Ectodermal cell (in vitro differentiated cells): ENCODE data around the gene TRAK1. TPM values are rescaled to one million over a fixed set of nuclear protein-coding genes. Genes with fewer than 3 reads are reported as not detected.
"Not testable (repeated sequence)": the region's sequence is repeated elsewhere in the genome, so short reads cannot be mapped to it uniquely, and the experiment has no call there.

ENCODE experiments used
- H3K27ac ChIP-seq: 2 replicates; pipeline ENCODE4 v1.7.0; 2013; ENCODE audit warnings: mild to moderate bottlenecking, low read depth, low read length; ENCODE audit not compliant: insufficient read depth, poor library complexity, severe bottlenecking
- H3K27me3 ChIP-seq: 2 replicates; pipeline ENCODE4 v1.7.0; 2013; ENCODE audit warnings: mild to moderate bottlenecking, low read length; ENCODE audit not compliant: insufficient read depth, control insufficient read depth, poor library complexity, severe bottlenecking
- H3K36me3 ChIP-seq: one replicate; pipeline ENCODE4 v1.7.0; 2013; ENCODE audit warnings: low read length; ENCODE audit not compliant: control insufficient read depth, insufficient read depth
- H3K4me1 ChIP-seq: one replicate; pipeline ENCODE4 v1.7.0; 2013; ENCODE audit warnings: low read length; ENCODE audit not compliant: control insufficient read depth, insufficient read depth
- H3K4me3 ChIP-seq: 2 replicates; pipeline ENCODE4 v1.7.0; 2013; ENCODE audit warnings: low read depth, low read length, control low read depth; ENCODE audit not compliant: insufficient read depth
- H3K9me3 ChIP-seq: 2 replicates; pipeline ENCODE4 v1.7.0; 2013; ENCODE audit warnings: mild to moderate bottlenecking, low read length, moderate library complexity; ENCODE audit not compliant: control insufficient read depth
- WGBS, 2 experiments: methylation state at CpG; one replicate each; pipeline ENCODE4 v1.1.7; 2013; ENCODE audit warnings: missing lambda C conversion rate in 2 of 2; 5-methylcytosine and 5-hydroxymethylcytosine counted together
- polyA plus RNA-seq, 4 experiments: library from polyadenylated mRNA; stranded (reverse); fragments of 50-300 nt; gene quantifications; one replicate each; pipeline ENCODE4 v1.2.3, GENCODE V29; 2013

TRAK1 gene, protein sequence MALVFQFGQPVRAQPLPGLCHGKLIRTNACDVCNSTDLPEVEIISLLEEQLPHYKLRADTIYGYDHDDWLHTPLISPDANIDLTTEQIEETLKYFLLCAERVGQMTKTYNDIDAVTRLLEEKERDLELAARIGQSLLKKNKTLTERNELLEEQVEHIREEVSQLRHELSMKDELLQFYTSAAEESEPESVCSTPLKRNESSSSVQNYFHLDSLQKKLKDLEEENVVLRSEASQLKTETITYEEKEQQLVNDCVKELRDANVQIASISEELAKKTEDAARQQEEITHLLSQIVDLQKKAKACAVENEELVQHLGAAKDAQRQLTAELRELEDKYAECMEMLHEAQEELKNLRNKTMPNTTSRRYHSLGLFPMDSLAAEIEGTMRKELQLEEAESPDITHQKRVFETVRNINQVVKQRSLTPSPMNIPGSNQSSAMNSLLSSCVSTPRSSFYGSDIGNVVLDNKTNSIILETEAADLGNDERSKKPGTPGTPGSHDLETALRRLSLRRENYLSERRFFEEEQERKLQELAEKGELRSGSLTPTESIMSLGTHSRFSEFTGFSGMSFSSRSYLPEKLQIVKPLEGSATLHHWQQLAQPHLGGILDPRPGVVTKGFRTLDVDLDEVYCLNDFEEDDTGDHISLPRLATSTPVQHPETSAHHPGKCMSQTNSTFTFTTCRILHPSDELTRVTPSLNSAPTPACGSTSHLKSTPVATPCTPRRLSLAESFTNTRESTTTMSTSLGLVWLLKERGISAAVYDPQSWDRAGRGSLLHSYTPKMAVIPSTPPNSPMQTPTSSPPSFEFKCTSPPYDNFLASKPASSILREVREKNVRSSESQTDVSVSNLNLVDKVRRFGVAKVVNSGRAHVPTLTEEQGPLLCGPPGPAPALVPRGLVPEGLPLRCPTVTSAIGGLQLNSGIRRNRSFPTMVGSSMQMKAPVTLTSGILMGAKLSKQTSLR
- 46.3 TPM for polyA plus RNA-seq (2013, experiment 1 of 4)
- 49.7 TPM for polyA plus RNA-seq (2013, experiment 2 of 4)
- 36.4 TPM for polyA plus RNA-seq (2013, experiment 3 of 4)
- polyA plus RNA-seq (2013, experiment 4 of 4), result 39.6 TPM

DNA sequence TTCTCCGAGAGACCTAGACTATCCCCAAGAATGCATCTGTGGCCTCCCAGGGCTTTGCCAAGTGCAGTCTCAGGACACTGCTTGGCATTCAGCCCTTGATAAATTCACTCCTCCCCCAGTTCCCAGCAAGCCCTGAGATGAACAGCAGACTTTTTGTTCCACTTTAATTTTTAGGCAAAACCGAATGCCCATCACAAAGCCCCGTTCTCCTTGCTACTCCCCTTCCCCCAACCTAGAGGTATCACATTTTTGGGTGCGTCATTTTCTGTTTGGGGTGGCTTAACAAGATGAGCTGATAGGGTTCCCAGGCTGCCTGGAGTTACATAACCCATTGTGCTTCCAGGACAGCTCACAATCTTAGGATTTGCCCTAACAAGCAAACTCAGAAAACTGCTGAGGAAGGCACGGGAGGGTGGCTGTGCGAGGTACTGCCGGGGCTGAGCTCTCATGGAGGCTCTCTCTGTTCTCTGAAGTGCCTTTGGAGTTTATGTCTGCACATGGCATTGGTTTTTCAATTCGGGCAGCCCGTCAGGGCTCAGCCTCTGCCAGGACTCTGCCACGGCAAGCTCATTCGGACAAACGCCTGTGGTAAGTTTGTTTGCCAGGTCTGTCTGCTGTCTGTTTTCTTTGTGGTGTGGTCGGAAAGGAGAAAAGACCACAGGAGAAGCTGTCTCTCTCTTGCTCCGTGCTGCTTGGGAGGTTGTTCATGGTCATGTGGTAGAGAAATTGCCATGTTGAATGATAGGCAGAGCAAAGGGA lies at the start of gene TRAK1:
TRAK1 (plus strand) TSS at position 385 of the 759 bp plus-strand sequence; CDS start at position 498, 113 bp downstream.
- peaks cover 5% of the 10 kb centered on the region for H3K4me1 ChIP-seq
- no peaks in the 10 kb centered on the region for H3K27me3 ChIP-seq
- no peak within 1 kb of the TSS for H3K27ac ChIP-seq
- H3K4me3 ChIP-seq, result no peak within 1 kb of the TSS
- WGBS, 2 experiments, result 89 to 92% methylated on average over 14 of the region's 14 CpGs
- no peaks in the 10 kb centered on the region for H3K9me3 ChIP-seq
- peaks cover 6% of the 10 kb centered on the region for H3K36me3 ChIP-seq

DNA sequence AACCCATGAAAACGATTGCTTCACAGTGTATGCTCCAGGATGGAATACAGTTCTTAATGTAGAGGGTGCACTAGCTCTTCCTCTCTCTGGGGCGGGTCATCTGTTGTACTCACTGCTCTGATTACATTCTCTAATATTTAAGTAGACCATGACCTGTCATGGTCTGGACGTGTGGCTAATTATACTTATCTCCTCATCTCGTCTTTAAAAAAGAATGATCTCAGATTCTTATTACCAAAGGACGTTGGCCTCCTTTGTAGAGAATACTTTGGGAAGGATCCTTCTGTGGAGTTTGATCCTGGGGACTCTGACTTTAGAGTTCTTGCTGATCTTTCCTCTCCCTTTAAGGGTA lies 48.4 kb upstream of the TRAK1 start:
- Histone ChIP-seq H3K4me1 (peaks cover 23% of the 10 kb centered on the region), H3K27me3 (no peaks in the 10 kb centered on the region), H3K9me3 (no peaks in the 10 kb centered on the region), H3K27ac (peak overlapping the region; percentile 99), H3K4me3 (peak overlapping the region; percentile 4), H3K36me3 (no peaks in the 10 kb centered on the region)
- WGBS, 2 experiments, result 46 to 57% methylated on average over 5 of the region's 5 CpGs

DNA sequence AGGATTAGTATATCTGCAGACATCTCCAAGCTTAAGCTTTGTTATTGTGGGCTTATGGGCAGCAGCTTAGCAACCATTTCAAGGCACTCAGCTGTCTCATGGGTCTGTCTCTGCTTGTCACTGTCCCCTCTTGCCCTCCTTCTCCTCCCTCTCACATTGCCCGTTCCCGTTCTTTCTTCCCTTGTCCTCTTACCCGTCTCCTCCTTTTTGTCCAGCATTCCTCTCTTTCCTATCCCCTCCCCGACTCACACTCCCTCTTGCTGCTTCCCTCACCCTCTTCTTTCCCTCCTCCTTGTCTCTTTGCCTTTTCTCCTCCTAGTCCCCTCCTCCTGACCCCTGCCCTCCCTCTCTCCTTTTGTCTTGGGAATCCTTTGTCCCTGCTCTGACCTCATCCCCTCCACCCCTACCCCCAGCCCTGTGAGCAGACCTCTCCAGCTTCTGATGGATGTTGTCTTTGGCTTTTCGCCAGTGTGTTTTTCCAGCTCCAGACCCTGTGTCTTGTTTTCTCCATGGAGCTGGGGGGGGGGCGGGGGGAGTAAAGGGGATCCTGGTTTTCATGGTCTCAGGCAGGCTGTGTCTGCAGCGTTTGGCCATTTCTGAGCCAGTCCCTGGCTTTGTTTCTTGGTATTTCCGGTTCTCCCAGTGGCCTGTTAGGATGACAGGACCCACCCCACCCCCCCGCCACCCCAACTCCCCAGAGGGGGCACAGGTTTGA lies 47.9 kb upstream of the TRAK1 start:
- peak overlapping the region; percentile 4 for H3K4me3 ChIP-seq
- H3K9me3 ChIP-seq, result no peaks in the 10 kb centered on the region
- no peaks in the 10 kb centered on the region for H3K27me3 ChIP-seq
- peak overlapping the region; percentile 99 for H3K27ac ChIP-seq
- no peaks in the 10 kb centered on the region for H3K36me3 ChIP-seq
- 0 to 1% methylated on average over 7 of the region's 9 CpGs for WGBS, 2 experiments
- H3K4me1 ChIP-seq, result peaks cover 27% of the 10 kb centered on the region

DNA sequence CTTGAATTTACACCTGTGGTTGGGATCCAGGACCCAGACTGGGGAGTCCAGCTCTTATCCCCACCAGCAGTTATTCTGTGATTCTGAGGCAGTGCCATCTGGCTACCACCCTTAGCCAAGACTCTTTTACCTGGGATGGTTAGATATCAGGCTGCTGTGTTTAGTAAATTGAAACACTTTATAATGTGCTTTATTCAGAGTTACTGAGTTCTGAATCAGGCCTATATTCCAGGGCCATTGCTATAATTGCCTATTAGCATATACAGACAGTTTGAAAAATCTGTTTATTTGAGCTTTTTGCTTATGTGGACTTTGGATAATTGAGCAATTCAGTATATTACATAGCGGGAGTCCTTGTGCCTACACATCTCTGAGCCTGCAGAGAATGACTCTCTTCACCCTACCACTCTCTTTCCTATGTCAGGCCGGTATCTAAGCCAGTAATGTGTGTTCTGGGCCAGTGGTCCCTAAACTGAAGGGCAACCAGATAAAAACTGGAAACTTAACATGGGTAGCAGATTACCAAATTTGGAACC lies 45.4 kb upstream of the TRAK1 start:
- H3K27me3 ChIP-seq, result no peaks in the 10 kb centered on the region
- no peaks in the 10 kb centered on the region for H3K36me3 ChIP-seq
- H3K27ac ChIP-seq, result no peak overlapping the region
- WGBS, 2 experiments, result 93 to 97% methylated on average over 2 of the region's 2 CpGs
- H3K4me3 ChIP-seq, result no peak overlapping the region
- H3K4me1 ChIP-seq, result peaks cover 32% of the 10 kb centered on the region
- H3K9me3 ChIP-seq, result no peaks in the 10 kb centered on the region

DNA sequence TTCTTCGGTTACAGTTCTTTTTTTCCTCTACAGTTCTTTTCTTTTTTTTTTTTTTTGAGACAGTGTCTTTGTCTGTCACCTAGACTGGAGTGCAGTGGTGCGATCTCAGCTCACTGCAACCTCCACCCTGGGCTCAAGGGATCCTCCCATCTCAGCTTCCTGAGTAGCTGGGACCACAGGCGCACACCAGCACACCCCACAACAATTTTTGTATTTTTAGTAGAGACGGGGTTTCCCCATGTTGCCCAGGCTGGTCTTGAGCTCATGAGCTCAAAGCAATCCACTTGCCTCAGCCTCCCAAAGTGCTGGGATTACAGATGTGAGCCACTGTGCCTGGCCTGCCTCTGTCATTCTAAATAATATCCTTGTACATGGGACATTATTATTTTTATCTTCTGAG lies 42.6 kb upstream of the TRAK1 start:
- not testable (repeated sequence) for H3K27me3 ChIP-seq, H3K9me3 ChIP-seq, H3K27ac ChIP-seq, H3K36me3 ChIP-seq, H3K4me3 ChIP-seq
- 86 to 88% methylated on average over 4 of the region's 4 CpGs for WGBS, 2 experiments
- peaks cover 44% of the 10 kb centered on the region for H3K4me1 ChIP-seq

DNA sequence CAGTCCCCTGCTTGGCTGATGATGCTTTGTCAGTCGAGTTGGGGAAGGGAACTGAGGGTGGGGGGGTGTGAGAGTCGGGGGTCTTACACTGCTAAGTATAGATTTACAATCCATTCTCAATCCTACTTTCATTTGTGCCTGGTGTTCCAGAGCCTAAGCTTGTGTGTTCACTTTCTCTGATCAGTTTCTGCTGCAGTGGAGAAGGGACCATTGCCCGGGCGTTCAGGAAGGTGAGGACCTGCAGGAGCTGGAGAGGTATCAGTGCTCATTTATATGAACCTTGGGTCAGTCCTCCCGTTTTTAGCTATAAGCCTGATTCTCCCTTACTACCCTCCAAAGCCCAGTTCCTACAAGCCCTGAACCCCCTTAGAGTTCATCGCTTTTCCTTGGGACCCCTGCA lies 41.0 kb upstream of the TRAK1 start:
- no peaks in the 10 kb centered on the region for H3K27me3 ChIP-seq
- H3K4me1 ChIP-seq, result peaks cover 51% of the 10 kb centered on the region
- WGBS, 2 experiments, result 95 to 96% methylated on average over 4 to 6 of the region's 6 CpGs
- no peaks in the 10 kb centered on the region for H3K36me3 ChIP-seq
- H3K27ac ChIP-seq, result no peak overlapping the region
- H3K9me3 ChIP-seq, result no peaks in the 10 kb centered on the region
- H3K4me3 ChIP-seq, result no peak overlapping the region

DNA sequence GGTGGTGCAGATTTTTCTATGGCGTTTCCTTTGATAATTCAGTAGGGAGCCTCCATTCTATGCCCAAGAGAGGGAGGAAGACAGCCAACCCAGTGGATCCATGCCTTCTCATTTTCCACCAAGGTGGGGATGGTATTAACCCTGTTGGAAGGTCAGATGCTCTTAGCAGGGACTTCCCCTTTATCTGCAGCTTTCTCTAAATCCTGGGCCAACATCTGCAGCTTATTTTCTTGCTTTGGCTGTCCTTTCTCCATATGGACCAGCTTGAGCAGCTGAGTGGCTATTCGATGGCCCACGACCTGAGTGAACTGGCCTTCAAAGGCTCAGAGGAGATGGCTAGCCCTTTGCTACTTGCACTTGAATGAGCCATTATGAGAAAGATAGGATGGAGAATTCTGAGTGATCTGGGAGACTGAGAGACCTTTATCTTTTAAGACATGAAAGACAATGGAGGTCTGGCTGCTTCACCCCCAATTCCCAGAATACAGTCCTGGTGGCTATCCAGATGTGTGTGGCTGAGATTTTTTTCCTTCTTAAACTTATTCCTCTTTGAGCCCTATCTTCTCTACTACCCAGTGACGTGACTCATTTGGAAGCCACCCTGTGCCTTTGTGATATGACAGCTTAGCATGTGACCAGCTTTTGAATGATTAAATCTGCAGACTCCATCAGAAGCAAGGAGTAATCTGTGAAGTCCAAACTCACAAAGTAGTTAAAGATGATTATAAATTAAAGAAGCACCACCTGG lies 39.6 kb upstream of the TRAK1 start:
- Histone ChIP-seq H3K27ac (no peak overlapping the region), H3K36me3 (no peaks in the 10 kb centered on the region), H3K27me3 (no peaks in the 10 kb centered on the region), H3K4me3 (no peak overlapping the region), H3K4me1 (peaks cover 40% of the 10 kb centered on the region), H3K9me3 (no peaks in the 10 kb centered on the region)
- 81 to 82% methylated on average over 4 of the region's 4 CpGs for WGBS, 2 experiments

DNA sequence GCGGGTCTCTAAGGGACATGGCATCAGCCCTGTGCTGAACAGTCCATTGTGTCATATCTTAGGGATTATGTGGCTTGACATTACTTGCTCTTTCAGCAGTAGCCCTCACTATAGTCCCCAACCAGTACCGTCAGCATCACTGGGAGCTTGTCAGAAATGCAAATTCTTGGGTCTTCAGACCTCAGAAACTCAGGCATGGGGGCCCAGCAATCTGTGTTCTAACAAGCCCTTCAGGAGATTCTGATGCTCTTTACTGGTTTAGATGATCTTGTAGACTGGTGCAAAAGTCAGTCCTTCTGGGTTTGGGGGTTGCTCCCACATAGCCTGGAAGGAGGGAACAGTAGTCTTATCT lies 39.0 kb upstream of the TRAK1 start:
- Histone ChIP-seq H3K4me1 (peaks cover 46% of the 10 kb centered on the region), H3K36me3 (no peaks in the 10 kb centered on the region), H3K27me3 (no peaks in the 10 kb centered on the region), H3K4me3 (no peak overlapping the region), H3K9me3 (no peaks in the 10 kb centered on the region), H3K27ac (peak overlapping the region; percentile 90)
- WGBS, 2 experiments, result 72 to 85% methylated on average over 2 of the region's 2 CpGs
